GM21717 (cell line): ENCODE measurements around the gene TMEM201.

Source experiments
- ATAC-seq: cut with Tn5 transposase; IDR thresholded peaks from one replicate; pipeline ENCODE4 v1.9.1; 2021; ENCODE audit warnings: mild to moderate bottlenecking, moderate library complexity; ENCODE audit not compliant: unreplicated experiment

Gene TMEM201

DNA sequence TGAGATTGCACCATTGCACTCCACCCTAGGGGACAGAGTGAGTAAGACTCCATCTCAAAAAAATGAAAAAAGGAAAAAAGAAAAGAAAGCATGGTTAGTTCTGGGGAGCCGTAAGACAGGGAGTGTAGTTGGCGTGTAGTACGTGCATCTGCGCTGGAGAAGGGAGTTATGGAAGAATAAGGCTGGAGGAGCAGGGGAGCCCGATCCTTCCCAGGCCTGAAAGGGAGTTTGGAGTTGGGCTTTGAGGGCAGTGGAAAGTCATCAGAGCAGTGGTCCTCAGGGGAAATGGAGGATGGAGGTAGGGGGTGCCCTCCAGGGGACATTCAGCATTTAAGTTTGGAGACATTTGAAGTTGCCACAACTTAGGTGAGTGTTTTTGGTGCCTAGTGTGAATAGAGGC lies 11.3 kb upstream of the TMEM201 start:
- no peak for ATAC-seq

DNA sequence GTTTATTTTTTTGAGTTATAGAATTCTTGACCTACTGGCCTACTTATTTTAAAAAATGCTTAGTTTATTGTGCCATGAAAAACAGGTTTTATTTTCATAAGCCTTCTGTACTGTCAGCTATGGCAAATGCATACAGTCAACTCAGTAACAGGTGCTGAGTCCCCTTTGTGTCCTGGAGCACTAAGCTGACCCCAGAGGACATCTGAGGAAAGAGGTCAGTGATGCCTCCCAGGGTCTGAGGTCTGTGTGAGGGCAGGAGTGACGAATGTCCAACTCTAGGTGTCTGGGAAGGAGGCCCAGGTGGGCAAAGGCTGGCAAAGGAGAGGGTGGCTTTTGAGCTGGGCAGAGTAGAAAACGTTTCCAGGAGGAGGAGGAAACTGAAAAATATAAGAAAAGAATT lies 7.8 kb upstream of the TMEM201 start:
- no peak for ATAC-seq

DNA sequence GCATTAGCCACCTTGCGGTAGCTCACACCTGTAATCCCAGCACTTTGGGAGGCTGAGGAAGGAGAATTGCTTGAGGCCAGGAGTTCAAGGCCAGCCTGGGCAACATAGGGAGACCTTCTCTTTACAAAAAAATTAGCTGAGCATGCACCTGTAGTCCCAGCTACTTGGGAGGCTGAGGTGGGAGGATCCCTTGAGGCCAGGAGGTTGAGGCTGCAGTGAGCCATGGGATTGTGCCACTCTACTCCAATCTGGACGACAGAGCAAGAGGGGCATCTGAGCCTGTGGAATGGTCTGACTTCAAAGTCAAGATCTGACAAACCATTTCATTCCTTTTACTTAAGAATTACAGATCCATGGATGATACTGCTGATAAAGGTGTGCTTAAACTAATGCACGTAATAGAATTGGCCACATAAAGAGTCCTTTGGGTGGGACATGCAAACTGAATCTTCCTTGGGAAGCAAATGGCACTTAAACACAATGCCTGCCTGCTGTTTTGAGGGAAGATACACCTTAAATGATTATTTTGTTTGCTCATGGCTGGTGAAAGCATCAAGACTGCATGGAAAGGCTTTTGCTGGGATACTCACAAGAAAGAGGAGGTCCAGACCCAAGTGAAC lies 2.5 kb upstream of the TMEM201 start:
- no peak for ATAC-seq

DNA sequence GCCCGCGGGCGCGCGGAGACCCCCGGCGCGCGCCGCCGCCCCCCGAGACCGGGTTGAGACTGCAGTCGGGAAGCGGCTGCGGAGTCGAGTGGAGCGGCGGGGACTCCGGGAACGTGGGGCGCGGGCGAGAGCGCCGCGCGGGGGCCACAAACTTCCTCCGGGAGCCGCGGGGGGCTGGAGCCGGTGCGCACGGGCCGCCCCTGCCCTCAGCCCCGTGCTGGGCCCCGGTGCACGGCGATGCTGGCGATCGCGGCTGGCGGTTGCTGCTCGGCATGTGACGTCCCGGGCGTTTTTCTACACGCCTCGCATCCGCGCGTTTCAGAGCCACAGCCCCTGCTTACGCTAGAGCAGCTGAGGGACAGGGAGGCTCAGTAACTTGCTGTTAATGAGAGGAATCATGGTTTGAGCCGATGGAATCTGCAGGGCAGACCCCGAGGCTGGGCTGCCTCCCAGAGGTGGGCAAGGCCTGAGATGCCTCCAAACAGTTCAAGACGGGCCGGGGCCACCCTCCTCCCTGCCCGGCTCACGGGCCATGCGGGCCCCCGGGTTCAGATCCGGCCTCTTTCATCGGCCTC lies 520 bp downstream of the TMEM201 start:
- ATAC-seq = peak; percentile 9

DNA sequence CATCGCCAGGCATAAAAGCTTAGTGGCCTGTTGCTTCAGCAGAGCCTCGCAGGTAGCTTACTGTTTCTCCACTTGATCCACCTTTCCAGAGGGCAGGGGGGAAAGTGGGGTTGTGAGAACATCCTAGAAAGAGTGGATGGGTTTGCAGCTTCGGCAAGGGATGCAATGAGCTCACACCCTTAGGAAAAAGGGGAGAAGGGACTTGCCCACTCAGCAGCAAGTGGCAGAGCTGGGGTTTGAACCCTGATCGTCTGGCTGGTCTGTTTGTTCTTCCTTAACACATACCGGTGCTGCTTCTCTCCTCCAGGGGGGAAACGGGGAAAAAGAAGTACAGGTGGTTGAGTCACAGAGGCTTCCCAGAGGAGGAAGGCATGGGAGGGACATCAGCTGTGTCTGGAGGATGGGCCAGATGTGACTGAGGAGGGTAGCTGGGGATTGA lies 1.0 kb downstream of the TMEM201 start:
- no peak for ATAC-seq

DNA sequence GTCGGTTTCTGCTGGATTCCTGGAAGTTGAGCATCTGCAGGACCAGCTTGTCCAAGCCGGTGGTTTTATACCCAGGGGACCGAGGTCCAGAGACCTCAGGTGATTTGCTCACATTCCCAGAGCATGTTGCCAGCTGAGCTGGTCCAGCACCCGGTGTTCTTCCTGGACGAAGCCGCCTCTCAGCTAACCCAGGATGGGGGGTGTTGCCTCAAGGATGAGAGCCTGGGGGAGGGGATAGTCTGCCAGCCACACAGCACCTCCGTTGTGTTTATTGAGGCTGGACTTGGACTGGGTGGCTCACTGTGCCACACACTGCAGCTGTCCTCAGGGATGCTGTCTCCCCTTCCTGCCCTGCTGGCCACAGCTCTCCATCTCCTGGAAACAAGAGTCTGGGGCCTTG lies 1.5 kb downstream of the TMEM201 start:
- ATAC-seq = no peak

DNA sequence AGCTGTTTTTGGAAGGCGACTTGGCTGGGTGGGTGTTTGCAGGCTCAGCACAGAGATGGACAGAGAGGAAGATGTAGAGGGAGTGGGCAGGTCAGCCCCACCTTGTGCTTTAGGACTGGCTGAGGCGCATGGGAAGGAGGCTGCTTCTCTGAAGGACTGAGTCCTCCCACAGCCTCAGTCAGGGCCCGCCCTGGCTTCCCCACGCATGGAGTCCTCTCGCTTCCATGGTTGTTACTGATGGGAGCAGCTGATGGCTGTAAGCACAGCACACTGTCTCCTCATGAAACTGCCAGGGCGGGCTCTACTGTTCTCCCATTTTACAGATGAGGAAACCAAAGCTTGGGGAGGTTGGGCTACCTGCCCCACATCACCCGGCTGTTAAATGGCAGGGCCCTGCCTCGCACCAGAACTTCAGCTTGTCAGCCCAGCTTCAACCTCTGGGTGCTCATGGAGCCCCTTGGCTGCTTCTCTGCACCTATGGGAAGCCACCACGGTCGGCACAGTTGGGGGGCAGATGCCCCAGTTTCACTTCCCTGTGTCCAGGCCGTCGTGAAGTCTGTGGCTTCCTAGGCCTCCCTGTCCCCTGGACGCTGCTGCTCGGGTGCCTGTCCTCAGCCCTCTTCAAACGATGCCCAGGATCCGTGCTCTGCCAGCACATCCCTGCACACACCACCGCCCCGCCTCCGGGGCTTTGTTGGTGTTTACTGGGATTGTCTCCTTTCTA lies 2.4 kb downstream of the TMEM201 start:
- ATAC-seq = no peak

DNA sequence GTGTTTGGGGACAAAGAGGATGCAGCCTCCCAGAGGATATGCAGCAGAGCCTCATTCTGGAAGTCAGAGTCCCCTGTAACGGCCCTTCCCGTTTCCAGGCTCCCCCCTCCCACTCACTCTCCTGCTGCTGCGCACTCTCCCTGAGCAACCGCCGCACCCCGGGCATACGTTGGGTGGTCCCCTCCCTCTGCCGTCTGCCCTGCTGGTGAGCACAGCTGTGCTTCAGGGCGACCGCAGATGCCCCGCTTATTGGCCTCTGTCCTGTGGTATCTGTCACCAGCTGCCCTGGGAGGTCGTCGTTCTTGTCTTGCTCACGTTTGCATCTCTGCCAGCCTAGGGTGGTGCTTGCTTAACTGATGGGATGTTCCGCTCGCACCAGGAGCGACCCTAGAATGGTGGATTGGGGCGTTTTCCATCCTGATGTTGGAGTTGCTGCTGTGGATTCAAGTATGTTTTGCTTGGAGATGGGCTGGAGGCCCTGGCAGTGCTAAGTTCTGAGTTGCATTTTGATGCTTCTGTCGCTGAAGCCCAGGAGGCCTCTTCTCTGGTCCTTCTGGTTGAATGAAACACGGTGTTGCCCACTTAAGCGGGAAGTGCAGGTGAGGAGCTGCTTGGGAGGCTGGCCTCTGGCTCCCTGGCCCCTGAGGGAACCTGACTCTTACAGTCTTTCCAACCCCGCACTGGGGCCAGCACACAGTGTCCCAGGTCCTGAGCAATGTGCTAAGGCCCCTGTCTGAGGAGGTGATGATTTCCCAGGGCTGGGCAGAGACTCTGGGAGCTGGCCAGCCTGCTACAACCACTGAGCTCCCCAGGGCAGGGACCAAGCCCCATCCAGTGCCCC lies 3.2 kb downstream of the TMEM201 start:
- no peak for ATAC-seq

DNA sequence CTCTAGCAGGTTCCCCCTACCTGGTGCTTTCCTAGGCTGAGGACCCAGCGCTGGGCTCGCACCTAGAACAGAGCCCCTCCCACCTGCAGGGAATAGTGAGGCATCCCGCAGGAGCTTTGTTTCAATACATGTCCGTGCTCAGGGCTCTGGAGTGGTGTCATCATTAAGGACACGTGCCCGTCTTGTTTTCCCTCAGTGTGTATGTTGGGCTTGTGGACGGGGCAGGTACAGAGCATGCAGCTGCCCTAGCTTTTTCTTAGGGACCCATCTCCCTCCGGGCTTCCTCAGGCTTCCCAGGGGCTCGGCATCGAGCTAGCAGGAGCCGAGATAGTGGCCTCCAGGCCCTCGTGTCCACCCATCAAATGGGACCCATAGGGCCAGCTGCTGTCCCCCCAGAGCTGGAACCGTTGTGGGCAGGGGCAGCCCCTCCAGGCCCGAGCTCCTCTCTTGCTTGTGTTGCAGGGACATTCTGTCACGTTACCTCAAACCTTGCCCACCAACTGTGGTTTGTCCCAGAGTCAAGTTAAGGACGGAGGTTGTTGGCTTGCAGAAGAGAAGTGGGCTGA lies 3.9 kb downstream of the TMEM201 start:
- no peak for ATAC-seq

DNA sequence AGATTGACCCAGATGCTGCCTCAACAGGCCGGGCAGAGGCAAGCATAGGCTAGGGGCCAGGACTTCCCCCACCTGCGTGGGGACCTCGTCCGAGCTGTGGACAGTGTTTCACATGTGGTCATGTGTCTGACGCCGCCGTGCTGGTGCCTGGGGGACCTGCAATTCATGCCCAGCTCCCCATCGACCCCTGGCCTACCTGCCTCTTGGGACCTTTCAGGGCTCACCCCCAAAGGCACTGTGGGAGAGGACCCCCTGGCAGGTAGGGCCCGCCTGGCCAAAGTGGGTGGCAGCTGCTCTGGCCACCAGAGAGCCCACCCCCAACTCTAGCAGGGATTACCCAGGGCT lies 4.4 kb downstream of the TMEM201 start:
- ATAC-seq = no peak

DNA sequence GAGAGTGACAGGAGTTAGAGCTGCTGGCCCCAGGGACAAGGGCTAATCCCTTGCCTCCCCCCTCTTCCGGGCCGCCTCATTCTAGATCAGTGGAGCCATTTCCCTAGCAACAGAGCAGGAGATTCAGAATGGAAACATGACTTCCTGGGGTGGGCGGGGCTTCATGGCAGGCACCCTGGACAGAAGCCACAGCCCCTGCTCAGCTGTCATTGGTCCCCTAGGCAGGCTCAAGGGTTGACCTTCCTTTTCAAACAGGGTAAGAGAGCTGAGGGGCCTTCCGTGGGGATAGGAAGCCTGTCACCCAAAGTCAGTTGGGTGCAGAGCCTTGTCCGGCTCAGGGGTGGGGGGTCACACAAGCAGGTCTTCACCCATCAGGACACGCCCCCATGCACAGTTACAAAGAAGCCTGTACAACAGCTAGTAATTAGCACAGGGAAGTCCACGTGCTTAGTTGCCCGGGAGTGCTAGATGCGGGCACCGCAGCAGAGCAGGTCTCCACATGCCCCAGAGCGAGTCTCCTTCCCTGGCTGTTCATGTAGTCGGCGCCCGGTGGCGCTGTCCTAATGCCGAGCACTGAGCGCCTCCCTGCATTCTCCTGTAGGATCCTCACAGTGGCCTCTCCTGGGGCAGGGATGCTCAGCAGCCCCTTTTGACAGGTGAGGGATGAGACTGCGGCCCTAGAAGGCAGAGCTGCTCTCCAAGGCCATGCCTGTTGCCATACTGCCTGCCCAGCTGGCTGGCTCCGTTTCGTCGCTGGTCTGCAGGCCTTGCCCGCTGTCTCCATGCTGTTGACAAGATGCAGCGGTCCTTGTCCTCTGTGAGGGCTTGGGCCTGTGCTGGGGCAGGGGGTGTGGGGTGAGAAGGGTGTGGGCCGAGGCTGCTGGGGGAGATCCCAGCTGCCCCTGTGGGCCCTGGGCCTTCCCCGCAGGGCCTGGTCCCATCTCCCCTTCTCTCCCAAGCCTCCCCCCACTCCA lies 5.1 kb downstream of the TMEM201 start:
- ATAC-seq = no peak

DNA sequence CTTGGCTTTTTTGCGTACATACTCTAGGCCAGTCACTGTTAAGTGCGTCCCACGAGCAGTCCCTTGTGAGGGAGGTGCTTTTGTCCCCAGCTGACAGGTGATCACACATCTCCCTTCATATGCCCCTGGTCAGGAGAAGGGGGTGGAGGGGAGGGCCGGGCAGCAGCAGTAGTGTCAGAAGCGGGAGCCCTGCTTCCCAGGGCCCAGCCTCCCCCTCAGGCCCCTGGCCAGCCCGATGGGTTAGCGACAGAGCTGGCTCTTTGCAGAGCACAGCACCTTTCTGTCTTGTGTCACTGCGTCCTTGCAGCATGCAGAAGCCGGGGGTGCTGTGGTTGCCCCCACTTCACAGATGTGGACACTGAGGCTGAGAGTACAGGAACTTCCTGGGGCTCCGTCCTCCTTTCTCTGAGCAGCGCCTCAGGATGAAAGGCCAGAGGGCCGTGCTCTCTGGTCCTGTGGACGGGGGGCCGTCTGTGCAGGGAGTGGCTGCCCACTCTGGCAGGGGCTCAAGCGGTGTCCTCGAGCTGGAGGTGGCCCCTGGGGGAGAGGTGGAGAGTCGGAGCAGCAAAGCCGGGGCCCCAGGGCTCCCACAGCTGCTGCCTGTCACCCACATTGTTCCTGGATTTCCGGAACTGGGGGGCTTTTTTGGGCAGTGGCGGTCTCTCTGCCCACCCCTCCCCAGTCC lies 5.9 kb downstream of the TMEM201 start:
- ATAC-seq = no peak

DNA sequence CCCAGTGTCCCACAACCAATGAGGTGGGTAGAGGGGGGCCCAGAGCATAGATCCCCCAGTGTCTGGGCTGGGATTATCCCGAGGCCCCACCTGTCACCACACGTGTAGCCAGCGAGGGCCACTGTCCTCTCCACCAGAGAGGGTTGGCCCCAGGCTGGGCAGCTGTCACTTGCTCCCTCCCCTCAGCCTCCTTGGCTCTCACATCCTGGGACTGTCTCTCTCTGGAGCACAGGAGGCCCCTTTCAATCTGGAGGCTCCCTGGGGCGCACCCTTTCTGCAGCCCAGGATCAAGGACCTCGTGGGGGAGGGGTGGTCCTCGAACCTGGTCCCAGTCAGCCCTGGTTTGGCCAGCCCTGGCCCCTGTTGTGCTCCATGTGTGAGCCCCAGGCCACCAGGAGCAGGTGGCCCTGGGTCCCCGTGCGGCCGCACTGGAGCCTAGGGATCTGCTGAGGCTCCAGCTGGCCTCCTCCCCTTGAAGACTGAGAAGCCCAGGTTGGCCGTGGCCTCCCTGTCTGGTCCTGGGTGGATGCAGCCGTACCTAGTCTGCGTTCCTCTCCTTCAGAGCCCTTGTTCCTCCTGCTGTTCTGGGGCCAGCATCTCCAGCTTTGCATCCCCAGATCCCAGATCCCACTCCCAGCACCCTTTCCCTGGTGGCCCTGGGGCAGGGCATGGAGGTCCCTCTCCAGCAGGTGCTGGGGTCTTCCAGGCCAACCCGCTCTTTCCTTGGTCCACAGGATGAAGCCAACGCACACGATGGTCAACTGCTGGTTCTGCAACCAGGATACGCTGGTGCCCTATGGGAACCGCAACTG lies 6.7 kb downstream of the TMEM201 start:
- no peak for ATAC-seq

DNA sequence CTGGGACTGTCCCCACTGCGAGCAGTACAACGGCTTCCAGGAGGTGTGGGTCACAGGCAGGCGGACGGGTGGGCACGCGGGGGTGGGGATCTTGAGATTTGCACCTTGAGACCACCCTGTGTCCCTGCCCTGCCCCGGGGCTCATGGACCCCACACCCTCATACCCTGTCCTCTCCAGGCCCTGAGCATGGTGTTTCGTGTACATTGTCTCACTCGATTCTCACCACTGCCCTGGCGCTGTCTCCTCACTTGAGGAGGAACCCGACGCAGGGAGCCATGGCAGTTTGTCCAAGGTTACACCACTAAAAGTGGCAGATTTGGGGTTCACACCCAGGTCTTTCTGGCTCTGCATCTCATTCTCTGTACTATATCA lies 7.2 kb downstream of the TMEM201 start:
- no peak for ATAC-seq

DNA sequence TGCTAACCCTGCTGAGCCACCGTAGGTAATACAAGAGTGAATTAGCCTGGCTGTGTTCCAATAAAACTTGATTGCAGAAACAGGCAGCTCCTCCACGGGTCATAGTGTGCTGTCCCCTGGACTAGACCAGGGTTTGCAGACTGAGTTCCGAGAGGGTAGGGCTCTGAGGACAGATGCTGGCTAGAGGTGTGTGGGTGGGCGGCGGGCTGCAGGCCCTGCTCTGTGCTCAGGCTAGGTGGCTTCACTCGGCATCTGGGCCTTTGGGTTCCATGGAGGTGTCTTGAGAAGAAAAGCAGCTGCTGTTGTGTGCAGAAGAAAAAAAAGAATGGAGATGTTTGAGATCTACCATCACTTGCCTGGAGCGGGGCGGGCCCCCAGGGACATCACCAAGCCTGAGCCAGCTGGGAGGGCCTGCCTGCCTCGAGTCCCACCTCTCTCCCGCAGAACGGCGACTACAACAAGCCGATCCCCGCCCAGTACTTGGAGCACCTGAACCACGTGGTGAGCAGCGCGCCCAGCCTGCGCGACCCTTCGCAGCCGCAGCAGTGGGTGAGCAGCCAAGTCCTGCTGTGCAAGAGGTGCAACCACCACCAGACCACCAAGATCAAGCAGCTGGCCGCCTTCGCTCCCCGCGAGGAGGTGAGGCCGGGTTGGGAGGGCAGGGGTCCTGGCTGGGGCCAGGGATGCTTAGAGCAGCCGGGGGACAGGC lies 7.9 kb downstream of the TMEM201 start:
- no peak for ATAC-seq

DNA sequence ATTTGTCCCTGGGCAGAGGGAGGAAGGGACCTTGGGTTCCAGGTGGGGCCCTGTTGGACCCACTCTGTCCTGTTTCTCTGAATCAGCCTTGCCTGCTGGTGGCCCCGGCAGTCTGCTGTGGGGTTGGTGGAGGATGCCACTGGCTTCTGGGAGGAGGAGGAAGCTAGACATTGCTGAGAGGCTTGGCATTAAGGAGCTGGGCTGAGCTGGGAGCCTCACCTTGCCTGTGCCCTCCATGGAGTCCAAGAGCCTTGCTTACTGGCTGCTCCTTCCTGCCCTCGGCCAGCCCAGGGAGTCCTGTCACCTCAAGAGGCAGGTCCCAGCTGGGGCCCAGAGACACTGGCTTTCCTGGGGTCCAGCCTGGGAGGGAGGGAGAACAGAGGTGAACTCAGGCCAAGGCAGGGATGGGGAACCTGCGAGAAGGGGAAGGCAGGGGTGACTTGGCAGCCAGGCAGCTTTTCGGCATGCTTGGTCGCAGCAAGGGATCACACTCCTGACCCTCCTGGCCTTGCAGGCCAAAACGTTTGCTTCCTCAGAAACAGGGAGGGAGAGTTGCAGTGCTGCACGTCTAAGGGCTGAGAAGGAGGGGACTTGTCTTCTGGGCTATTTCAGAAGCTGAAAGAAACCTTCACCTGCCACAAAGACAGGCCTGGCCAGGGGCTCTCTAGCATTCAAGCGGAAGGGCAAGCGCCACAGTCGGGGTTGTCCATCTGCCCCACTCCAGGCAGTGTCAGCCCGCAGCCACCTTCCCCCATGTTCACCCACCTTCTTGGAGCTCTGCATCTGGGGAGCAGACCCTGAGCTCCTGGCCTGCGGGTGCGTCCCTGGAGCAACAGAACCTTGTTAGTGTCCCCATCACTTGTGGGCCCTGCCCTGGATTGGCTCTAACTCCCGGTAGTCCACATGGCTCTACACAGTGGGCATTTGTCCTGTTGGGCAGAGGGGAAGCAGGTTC lies 8.9 kb downstream of the TMEM201 start:
- no peak for ATAC-seq

DNA sequence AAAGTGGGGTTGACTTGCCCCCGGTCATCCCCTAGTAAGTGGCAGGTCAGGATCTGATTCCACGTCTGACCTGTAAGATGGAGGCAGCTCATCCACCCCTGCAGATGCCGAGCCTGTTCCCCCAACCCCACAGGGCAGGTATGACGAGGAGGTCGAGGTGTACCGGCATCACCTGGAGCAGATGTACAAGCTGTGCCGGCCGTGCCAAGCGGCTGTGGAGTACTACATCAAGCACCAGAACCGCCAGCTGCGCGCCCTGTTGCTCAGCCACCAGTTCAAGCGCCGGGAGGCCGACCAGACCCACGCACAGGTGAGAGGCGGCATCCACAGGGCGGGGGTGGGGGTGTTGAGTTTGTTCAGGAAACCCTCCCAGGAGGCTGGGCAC lies 9.6 kb downstream of the TMEM201 start:
- ATAC-seq = no peak
